ENCODE results near the gene SERPINC1. TPM values are rescaled to one million over a fixed set of nuclear protein-coding genes. Genes with fewer than 3 reads are reported as not detected.

SERPINC1 gene
- total RNA-seq, 4 donors from 2014 or later, result 0.51 TPM; not detected in 3

- TF ChIP-seq, protein P1, sequence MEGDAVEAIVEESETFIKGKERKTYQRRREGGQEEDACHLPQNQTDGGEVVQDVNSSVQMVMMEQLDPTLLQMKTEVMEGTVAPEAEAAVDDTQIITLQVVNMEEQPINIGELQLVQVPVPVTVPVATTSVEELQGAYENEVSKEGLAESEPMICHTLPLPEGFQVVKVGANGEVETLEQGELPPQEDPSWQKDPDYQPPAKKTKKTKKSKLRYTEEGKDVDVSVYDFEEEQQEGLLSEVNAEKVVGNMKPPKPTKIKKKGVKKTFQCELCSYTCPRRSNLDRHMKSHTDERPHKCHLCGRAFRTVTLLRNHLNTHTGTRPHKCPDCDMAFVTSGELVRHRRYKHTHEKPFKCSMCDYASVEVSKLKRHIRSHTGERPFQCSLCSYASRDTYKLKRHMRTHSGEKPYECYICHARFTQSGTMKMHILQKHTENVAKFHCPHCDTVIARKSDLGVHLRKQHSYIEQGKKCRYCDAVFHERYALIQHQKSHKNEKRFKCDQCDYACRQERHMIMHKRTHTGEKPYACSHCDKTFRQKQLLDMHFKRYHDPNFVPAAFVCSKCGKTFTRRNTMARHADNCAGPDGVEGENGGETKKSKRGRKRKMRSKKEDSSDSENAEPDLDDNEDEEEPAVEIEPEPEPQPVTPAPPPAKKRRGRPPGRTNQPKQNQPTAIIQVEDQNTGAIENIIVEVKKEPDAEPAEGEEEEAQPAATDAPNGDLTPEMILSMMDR (IDR thresholded peaks at IDR 0.05; ENCODE audit: low read depth), result no peak
Measured at GRCh38 chr1:173871091-173871490, 46.0 kb downstream of the SERPINC1 start.

DNA sequence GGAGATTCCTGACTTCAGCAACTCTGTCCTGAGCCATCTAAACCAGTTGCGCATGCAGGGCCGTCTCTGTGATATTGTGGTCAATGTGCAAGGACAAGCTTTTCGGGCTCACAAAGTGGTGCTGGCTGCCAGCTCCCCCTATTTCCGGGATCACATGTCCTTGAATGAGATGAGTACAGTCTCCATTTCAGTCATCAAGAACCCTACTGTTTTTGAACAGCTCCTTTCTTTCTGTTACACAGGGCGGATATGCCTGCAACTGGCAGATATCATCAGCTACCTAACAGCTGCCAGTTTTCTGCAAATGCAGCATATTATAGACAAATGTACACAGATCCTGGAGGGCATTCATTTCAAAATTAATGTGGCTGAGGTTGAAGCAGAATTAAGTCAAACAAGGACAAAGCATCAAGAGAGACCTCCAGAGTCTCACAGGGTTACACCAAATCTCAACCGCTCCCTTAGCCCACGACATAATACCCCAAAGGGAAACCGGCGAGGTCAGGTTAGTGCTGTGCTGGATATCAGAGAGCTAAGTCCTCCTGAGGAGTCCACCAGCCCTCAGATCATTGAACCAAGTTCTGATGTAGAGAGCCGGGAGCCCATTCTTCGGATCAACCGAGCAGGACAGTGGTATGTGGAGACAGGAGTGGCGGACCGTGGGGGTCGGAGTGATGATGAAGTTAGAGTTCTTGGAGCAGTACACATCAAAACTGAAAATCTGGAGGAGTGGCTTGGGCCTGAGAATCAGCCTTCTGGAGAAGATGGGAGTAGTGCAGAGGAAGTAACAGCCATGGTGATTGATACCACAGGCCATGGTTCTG lies 46.7 kb downstream of the SERPINC1 start:
- TF ChIP-seq, protein P1 (IDR thresholded peaks at IDR 0.05; ENCODE audit: low read depth), result no peak

DNA sequence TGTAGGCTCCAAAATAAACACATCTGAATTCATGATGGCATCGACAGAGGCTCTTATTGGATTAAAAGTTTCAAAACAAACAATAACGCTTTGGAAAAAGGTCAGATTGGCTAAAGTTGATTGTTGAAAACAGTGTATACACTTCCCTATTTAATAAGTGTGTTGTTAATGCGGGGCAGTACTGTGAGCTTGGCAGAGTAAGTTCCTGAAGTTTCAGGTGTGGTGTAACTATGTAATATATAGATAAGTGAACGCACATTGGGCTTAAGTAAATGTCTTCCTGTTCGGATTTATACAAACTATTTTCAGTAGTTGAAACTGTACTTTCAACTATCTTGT lies 48.1 kb downstream of the SERPINC1 start:
- TF ChIP-seq, protein P1 (IDR thresholded peaks at IDR 0.05; ENCODE audit: low read depth), result no peak

DNA sequence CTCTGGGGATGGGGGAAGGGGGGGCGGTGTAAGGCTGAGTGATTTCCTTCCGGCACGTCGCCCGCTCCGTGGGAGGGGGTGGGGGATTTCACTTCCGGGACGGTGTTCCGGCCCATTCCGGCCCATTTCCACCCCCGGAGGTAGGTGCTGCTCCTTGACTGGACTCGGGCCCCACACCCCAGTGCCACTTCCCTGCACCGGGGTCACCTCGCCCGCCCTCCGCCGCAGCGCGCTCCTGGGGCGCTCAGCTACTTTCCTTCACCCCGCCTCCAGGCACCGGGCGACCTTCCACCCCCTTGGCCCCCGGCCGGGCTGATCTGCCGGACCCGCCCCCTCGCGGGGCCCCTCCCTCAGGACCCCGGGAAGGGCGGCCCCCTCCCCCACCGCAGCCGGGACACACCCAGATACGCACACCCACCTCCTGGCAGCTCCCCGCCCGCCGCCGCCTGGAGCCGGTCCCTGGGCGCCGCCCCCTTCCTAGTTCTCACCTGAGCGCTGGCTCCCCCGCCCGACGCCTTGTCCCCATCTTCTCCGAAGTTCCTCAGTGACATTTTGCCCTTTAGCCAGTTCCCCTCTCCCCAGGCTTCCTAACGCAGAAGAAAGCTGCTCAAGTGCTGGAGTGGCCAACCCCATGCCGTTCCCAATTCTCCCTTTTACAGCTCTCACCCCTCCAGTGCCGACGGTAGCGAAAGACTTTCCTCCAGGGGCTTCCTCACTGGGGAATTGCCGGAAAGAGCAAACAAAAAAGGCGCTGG lies 48.7 kb downstream of the SERPINC1 start, which contains the start of gene ZBTB37:
ZBTB37 (plus strand) TSS at position 115 of the 755 bp plus-strand sequence. CDS start 1,846 bp downstream, outside the sequence.
- TF ChIP-seq, protein P1 (IDR thresholded peaks at IDR 0.05; ENCODE audit: low read depth), result no peak

GRCh38 chr1:173867753-173868265 lies 49.3 kb downstream of the SERPINC1 start, which contains the start of gene GAS5:
Gene GAS5, minus strand, starts transcription at chr1:173867989.
- TF ChIP-seq, protein P1 (IDR thresholded peaks at IDR 0.05; ENCODE audit: low read depth), result no peak

DNA sequence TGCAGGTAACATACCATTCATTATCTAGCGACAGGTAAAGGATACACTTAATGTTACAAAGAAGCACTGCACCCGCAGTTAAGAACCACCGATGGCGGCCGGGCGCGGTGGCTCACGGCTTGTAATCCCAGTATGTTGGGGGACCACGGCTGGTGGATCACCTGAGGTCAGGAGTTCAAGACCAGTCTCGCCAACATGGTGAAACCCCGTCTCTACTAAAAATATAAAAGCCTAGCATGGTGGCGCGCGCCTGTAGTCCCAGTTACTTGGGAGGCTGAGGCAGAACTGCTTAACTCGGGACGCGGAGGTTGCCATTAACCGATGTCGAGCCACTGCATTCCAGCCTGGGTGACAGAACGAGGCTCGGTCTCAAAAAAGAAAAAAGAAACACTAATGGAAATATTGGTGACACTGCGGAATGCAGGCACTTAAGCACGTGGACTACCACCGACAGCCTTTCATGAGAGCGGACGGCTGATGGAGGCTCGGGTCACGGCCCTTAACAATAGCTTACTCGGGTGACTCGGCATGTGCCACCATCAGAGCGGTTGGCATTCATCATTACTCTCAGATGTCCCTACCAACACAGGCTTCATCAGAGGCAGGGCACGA lies 49.9 kb downstream of the SERPINC1 start:
- TF ChIP-seq, protein P1 (IDR thresholded peaks at IDR 0.05; ENCODE audit: low read depth), result no peak
